ENCODE results near the gene ME2.
A peak's percentile ranks its signal among the peaks of the same experiment; 100 is the strongest.
"Not testable (repeated sequence)": the region's sequence is repeated elsewhere in the genome, so short reads cannot be mapped to it uniquely, and the experiment has no call there.

The ME2 gene

DNA sequence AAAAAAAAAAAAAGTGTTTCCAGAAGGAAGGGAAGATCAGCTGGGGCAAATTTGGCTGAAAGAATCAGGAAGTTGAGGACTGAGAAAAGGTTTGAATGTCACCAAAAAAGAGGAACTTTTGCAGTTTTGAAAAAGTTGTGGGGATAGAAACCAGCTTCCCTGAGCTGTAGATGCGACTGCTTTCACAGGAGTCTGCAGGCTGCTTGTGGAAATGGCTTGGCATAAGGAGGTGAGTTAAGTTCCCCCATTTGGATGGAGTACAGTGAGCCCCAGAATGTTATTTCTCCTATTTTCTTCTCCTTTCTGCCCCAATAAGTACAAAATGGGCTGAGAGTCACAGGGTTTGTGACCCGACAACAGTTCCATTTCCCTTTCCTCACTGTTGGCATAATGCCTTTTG lies 16.5 kb upstream of the ME2 start:
- peak in 1 of 14 donors; percentile 16 for DNase-seq

- no peak for DNase-seq
Observed at GRCh38 chr18:50863840-50864375, 15.0 kb upstream of the ME2 start.

GRCh38 chr18:50866765-50867164 lies 12.2 kb upstream of the ME2 start:
- no peak for DNase-seq

- no peak for DNase-seq
Observed at GRCh38 chr18:50869150-50869549, 9.8 kb upstream of the ME2 start.

- DNase-seq: no peak
Observed at GRCh38 chr18:50870138-50870845, 8.6 kb upstream of the ME2 start.

DNA sequence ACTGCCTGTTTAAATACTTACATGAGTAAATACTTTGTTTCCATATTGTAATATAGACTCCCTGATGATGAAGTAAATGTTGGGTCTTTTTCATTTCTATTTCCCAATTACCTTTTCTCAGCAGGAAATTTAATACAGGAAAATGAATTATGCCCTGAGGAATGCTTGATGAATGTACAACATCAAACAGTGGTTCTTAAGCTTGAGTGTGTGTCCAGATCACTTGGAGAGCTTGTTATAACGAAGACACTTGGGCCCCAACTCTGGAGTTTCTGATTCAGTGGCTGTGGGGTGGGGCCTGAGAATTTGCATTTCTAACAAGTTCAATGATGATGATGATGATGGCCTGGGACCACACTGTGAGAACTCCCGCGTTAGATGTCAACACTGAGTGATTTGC lies 7.1 kb upstream of the ME2 start:
- DNase-seq: no peak

- DNase-seq: no peak
Observed at GRCh38 chr18:50875966-50876536, 2.9 kb upstream of the ME2 start.

- no peak for DNase-seq
Observed at GRCh38 chr18:50877545-50878265, 1.2 kb upstream of the ME2 start.

- DNase-seq: peak in 11 of 14 donors; percentile 38 to 78 (median 68)
Observed at GRCh38 chr18:50879302-50880118, 592 bp downstream of the ME2 start.

- DNase-seq: peak in 1 of 14 donors; percentile 47
Observed at GRCh38 chr18:50880119-50880465, 1.2 kb downstream of the ME2 start.

GRCh38 chr18:50880944-50881343 lies 2.0 kb downstream of the ME2 start:
- not testable (repeated sequence) for DNase-seq

DNA sequence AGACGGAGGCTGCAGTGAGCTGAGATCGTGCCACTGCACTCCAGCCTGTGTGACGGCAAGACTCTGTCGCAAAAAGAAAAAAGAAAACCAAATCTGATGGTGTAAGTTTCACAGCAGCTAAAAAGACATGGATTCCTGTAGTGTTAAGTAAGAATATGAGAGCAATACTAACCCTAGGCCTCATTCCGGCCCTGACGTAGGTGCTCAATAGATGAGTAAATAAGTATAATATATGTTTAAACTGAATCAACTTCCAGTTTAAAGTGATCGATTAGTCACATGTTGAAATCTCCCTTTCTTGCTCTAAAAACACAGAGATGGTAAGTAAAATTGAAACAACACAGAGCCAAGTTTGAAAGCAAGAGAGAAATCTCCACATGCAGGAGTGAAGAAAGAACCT lies 8.0 kb downstream of the ME2 start:
- no peak for DNase-seq

DNA sequence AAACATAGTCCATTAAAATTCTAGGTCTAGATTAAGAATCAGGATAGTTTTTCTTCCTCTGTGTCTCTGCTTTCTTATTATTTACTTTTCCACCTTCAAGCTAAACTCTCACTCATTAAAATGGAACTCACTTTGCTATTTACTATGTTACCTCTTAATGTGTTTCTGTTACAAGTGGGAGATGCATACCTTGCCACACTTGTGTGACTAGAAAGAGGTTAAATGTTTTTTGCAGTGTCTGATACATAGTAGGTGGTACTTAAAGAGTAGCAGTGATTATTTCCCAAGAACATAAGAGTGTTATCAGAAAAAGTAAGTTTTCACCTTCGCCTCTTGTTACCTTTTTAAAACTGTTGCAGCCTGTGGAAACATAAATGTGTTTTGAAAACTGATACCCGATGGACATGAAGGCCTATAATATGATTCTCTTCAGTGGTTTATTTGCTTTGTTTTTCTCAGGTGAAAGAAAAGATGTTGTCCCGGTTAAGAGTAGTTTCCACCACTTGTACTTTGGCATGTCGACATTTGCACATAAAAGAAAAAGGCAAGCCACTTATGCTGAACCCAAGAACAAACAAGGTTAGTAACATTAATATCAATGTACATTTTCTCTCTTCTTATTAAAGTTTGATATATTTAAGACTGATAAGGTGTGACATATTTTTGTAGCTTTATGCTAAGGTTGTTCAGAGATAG lies 16.6 kb downstream of the ME2 start:
- no peak for DNase-seq

DNA sequence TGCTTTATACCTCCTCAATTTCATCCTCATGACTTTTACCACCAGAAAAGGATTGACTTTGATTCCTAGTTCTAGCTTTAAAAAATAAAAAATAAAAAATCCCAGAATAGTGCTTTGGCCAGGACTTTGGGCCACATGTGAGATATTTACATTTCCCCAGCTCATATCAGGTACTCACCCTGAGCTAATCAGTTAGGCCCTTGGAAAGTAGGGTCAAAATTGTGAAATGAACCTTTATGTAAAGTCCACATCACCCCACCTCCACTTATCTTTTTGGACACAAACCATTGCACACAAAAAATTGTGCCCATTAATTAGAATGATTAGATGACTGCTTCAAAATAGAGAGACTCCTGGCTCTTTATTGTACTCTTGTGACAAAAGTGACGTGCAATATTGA lies 17.2 kb downstream of the ME2 start:
- DNase-seq: no peak

DNA sequence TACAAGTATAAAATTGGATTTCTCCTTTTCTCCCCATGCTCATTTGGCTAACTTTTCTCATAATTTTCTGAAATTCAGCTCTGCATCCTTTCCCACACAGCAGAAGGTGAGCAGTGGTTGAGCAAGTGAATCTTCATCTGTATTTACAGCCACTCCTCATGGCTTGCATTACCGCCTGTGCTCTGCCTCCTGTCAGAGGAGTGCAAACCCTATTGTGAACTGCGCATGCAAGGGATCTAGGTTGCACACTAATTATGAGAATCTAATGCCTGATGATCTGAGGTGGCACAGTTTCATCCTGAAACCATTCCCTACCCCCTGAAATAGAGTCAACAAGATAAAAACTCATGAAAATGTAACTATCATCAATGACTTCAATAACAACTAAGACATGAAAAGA lies 20.0 kb downstream of the ME2 start:
- DNase-seq: no peak

GRCh38 chr18:50902797-50903196 lies 23.9 kb downstream of the ME2 start:
- no peak for DNase-seq

- DNase-seq: no peak
Observed at GRCh38 chr18:50906843-50907242, 27.9 kb downstream of the ME2 start.

GRCh38 chr18:50909261-50909660 lies 30.3 kb downstream of the ME2 start:
- no peak for DNase-seq

DNA sequence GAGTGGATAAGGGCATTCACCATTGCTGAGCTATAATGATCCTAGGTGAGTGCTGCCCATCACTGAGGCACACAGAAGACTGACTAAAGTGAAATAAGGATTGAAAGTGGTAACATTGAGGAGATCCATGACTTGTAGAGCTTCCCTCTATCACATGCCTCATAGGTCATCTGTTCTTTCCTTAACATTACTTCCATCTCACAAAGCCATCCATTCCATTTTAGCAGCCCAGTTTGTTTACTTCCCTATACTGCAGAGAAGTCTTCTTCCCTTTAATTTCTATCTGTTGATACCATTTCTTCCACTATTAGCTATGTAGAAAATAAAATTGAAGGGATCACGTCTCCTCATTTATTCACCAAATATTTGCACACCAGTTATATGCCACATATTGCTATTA lies 32.1 kb downstream of the ME2 start:
- DNase-seq: no peak

- no peak for DNase-seq
Observed at GRCh38 chr18:50917021-50917420, 38.1 kb downstream of the ME2 start.

DNA sequence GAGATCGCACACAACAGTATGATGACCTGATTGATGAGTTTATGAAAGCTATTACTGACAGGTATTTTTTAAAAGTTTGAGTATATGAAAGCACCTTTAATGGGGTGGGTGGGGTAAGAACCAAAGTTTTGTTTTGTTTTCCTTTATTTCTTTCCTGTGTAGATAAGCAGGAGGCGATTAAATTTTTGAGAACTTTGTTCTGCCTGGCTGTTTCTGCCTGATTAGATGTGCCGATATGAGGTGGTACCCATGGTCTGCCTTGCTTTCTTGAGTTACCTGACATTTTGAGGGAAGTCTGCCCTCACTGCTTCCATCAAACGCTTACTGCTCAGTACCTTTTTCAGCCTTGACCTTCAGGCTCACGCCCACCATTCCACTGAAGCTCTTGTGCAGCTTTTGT lies 39.2 kb downstream of the ME2 start:
- DNase-seq: no peak

DNA sequence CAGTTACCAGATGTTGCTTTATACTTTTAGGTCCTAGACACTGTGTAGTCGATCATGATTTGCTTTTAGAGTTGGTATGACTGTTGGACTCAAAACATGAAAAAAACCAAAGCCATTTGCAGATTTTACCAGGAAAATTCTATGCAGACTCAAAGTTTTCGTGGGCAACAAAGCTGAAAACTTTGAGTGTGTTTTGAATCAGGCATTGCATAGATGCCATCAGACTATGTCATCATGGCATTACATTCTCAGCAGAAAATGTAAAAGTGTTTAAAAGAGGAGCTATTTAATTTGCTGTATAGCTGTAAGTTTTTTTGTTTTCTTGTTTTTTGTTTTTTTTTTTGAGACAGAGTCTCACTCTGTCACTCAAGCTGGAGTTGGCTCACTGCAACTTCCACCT lies 45.5 kb downstream of the ME2 start:
- no peak for DNase-seq
